IPS-15b (cell line): ENCODE measurements around the gene HS6ST2.

ENCODE experiments used
- H3K27me3 ChIP-seq: one replicate; pipeline ENCODE4 v1.6.1; 2013; ENCODE audit warnings: low read length; ENCODE audit not compliant: control insufficient read depth, insufficient read depth
- H3K36me3 ChIP-seq: one replicate; pipeline ENCODE4 v1.6.1; 2013; ENCODE audit warnings: low read length; ENCODE audit not compliant: control insufficient read depth, insufficient read depth
- H3K4me1 ChIP-seq: one replicate; pipeline ENCODE4 v1.6.1; 2013; ENCODE audit warnings: mild to moderate bottlenecking, low read length; ENCODE audit not compliant: control insufficient read depth, insufficient read depth
- H3K4me3 ChIP-seq: one replicate; pipeline ENCODE4 v1.5.1; 2013; ENCODE audit warnings: low read depth, low read length
- H3K9ac ChIP-seq: one replicate; pipeline ENCODE4 v1.6.1; 2013; ENCODE audit warnings: low read depth, mild to moderate bottlenecking, low read length
- H3K9me3 ChIP-seq: one replicate; pipeline ENCODE4 v1.6.1; 2013; ENCODE audit warnings: mild to moderate bottlenecking, low read length; ENCODE audit not compliant: control insufficient read depth, insufficient read depth

HS6ST2 gene

GRCh38 chrX:132748909-132749308 lies 209.5 kb downstream of the HS6ST2 start:
- H3K9ac ChIP-seq: no peak overlapping the region
- no peaks in the 10 kb centered on the region for H3K36me3 ChIP-seq
- H3K4me3 ChIP-seq: no peak overlapping the region
- H3K27me3 ChIP-seq: peaks cover 2% of the 10 kb centered on the region
- no peaks in the 10 kb centered on the region for H3K9me3 ChIP-seq
- H3K4me1 ChIP-seq: peaks cover 17% of the 10 kb centered on the region

GRCh38 chrX:132748268-132748667 lies 210.2 kb downstream of the HS6ST2 start:
- Histone ChIP-seq H3K4me3 (no peak overlapping the region), H3K9ac (no peak overlapping the region), H3K4me1 (peaks cover 23% of the 10 kb centered on the region), H3K27me3 (peaks cover 2% of the 10 kb centered on the region), H3K9me3 (no peaks in the 10 kb centered on the region), H3K36me3 (no peaks in the 10 kb centered on the region)

- Histone ChIP-seq H3K9ac (no peak overlapping the region), H3K36me3 (no peaks in the 10 kb centered on the region), H3K27me3 (peaks cover 2% of the 10 kb centered on the region), H3K4me1 (peaks cover 34% of the 10 kb centered on the region), H3K9me3 (no peaks in the 10 kb centered on the region), H3K4me3 (no peak overlapping the region)
These were observed 212.8 kb downstream of the HS6ST2 start for GRCh38 chrX:132745593-132745992.

GRCh38 chrX:132744470-132744869 lies 214.0 kb downstream of the HS6ST2 start:
- H3K36me3 ChIP-seq: no peaks in the 10 kb centered on the region
- H3K9ac ChIP-seq: no peak overlapping the region
- H3K4me1 ChIP-seq: peaks cover 34% of the 10 kb centered on the region
- H3K27me3 ChIP-seq: peaks cover 2% of the 10 kb centered on the region
- H3K9me3 ChIP-seq: no peaks in the 10 kb centered on the region
- H3K4me3 ChIP-seq: no peak overlapping the region

- Histone ChIP-seq H3K9ac (no peak overlapping the region), H3K36me3 (no peaks in the 10 kb centered on the region), H3K4me3 (no peak overlapping the region), H3K27me3 (peaks cover 7% of the 10 kb centered on the region), H3K9me3 (no peaks in the 10 kb centered on the region), H3K4me1 (peaks cover 28% of the 10 kb centered on the region)
These were observed 215.3 kb downstream of the HS6ST2 start for GRCh38 chrX:132743086-132743485.

GRCh38 chrX:132742246-132742645 lies 216.2 kb downstream of the HS6ST2 start:
- H3K4me3 ChIP-seq: no peak overlapping the region
- no peaks in the 10 kb centered on the region for H3K9me3 ChIP-seq
- H3K9ac ChIP-seq: no peak overlapping the region
- peaks cover 7% of the 10 kb centered on the region for H3K27me3 ChIP-seq
- H3K4me1 ChIP-seq: peaks cover 28% of the 10 kb centered on the region
- no peaks in the 10 kb centered on the region for H3K36me3 ChIP-seq

- H3K27me3 ChIP-seq: peaks cover 7% of the 10 kb centered on the region
- H3K36me3 ChIP-seq: no peaks in the 10 kb centered on the region
- no peak overlapping the region for H3K9ac ChIP-seq
- no peak overlapping the region for H3K4me3 ChIP-seq
- no peaks in the 10 kb centered on the region for H3K9me3 ChIP-seq
- H3K4me1 ChIP-seq: peaks cover 28% of the 10 kb centered on the region
These were observed 216.7 kb downstream of the HS6ST2 start for GRCh38 chrX:132741689-132742088.

GRCh38 chrX:132740316-132741123 lies 217.9 kb downstream of the HS6ST2 start:
- Histone ChIP-seq H3K36me3 (no peaks in the 10 kb centered on the region), H3K9ac (no peak overlapping the region), H3K9me3 (no peaks in the 10 kb centered on the region), H3K4me3 (no peak overlapping the region), H3K27me3 (peaks cover 7% of the 10 kb centered on the region), H3K4me1 (peaks cover 28% of the 10 kb centered on the region)

GRCh38 chrX:132738951-132739350 lies 219.5 kb downstream of the HS6ST2 start:
- Histone ChIP-seq H3K9ac (no peak overlapping the region), H3K36me3 (no peaks in the 10 kb centered on the region), H3K4me1 (peaks cover 28% of the 10 kb centered on the region), H3K9me3 (no peaks in the 10 kb centered on the region), H3K27me3 (peaks cover 6% of the 10 kb centered on the region), H3K4me3 (no peak overlapping the region)

- peaks cover 18% of the 10 kb centered on the region for H3K4me1 ChIP-seq
These were observed 220.7 kb downstream of the HS6ST2 start for GRCh38 chrX:132737743-132738142.

GRCh38 chrX:132732236-132732635 lies 226.2 kb downstream of the HS6ST2 start:
- Histone ChIP-seq H3K36me3 (no peaks in the 10 kb centered on the region), H3K9ac (no peak overlapping the region), H3K27me3 (no peaks in the 10 kb centered on the region), H3K4me1 (peaks cover 2% of the 10 kb centered on the region), H3K9me3 (no peaks in the 10 kb centered on the region), H3K4me3 (no peak overlapping the region)

More at GRCh38 chrX:132737743-132738142, 220.7 kb downstream of the HS6ST2 start:
- Histone ChIP-seq H3K4me3 (no peak overlapping the region), H3K9ac (no peak overlapping the region), H3K27me3 (peaks cover 5% of the 10 kb centered on the region), H3K9me3 (no peaks in the 10 kb centered on the region), H3K36me3 (no peaks in the 10 kb centered on the region)

GRCh38 chrX:132730726-132731125 lies 227.7 kb downstream of the HS6ST2 start:
- H3K27me3 ChIP-seq: no peaks in the 10 kb centered on the region
- no peaks in the 10 kb centered on the region for H3K36me3 ChIP-seq
- no peak overlapping the region for H3K4me3 ChIP-seq
- H3K9ac ChIP-seq: no peak overlapping the region
- no peaks in the 10 kb centered on the region for H3K9me3 ChIP-seq
- peaks cover 2% of the 10 kb centered on the region for H3K4me1 ChIP-seq
